ENCODE results near the gene LARP6. TPM values are rescaled to one million over a fixed set of nuclear protein-coding genes. Genes with fewer than 3 reads are reported as not detected.
"Not testable (repeated sequence)": the region's sequence is repeated elsewhere in the genome, so short reads cannot be mapped to it uniquely, and the experiment has no call there.

Gene LARP6
- total RNA-seq, 2 experiments from 2014 or later = not detected

DNA sequence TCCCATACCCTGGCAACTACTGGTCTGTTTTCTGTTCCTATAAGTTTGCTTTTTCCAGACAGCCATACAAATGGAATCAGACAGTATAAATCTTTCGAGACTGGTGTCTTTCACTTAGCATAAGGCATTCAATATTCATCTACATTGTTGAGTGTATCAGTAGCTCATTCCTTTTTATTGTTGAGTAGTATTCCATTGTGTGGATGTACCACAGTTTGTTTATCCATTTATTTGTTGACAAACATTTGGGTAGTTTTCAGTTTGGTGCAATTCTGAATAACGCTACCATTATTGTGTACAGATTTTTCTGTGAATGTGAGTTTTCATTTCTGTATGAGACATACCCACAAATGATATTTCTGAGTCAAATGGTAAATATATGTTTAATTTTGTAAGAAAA, 35.4 kb downstream of the LARP6 start:
- H3K4me1 ChIP-seq (ENCODE audit: insufficient read depth, low read length, poor library complexity, severe bottlenecking) = no peaks in the 10 kb centered on the region
- ChIA-PET POLR2A (no interaction called here), CTCF (ENCODE audit: unreplicated experiment) (no interaction called here)
- no peak for DNase-seq (ENCODE audit: low spot score)
- H4K20me1 ChIP-seq (ENCODE audit: insufficient read depth, low read length) = no peaks in the 10 kb centered on the region
- H3K9me2 ChIP-seq (ENCODE audit: insufficient read depth, low read length) = no peaks in the 10 kb centered on the region
- H3K27ac ChIP-seq (ENCODE audit: low read depth, low read length, poor library complexity, severe bottlenecking) = no peak overlapping the region
- H3K79me2 ChIP-seq (ENCODE audit: insufficient read depth, low read depth, low read length) = no peaks in the 10 kb centered on the region
- no peaks in the 10 kb centered on the region for H3K36me3 ChIP-seq (ENCODE audit: insufficient read depth, low read length)
- BruUV-seq (replicated peaks) = no TSS peak
- intact Hi-C loops (cut with micrococcal nuclease; ENCODE audit: unreplicated experiment) = no loop called here
- H3K4me3 ChIP-seq (ENCODE audit: low read depth, low read length, poor library complexity, severe bottlenecking) = no peak overlapping the region
- no peak overlapping the region for H2AFZ ChIP-seq (ENCODE audit: low read length)
- TF ChIP-seq, protein P1, sequence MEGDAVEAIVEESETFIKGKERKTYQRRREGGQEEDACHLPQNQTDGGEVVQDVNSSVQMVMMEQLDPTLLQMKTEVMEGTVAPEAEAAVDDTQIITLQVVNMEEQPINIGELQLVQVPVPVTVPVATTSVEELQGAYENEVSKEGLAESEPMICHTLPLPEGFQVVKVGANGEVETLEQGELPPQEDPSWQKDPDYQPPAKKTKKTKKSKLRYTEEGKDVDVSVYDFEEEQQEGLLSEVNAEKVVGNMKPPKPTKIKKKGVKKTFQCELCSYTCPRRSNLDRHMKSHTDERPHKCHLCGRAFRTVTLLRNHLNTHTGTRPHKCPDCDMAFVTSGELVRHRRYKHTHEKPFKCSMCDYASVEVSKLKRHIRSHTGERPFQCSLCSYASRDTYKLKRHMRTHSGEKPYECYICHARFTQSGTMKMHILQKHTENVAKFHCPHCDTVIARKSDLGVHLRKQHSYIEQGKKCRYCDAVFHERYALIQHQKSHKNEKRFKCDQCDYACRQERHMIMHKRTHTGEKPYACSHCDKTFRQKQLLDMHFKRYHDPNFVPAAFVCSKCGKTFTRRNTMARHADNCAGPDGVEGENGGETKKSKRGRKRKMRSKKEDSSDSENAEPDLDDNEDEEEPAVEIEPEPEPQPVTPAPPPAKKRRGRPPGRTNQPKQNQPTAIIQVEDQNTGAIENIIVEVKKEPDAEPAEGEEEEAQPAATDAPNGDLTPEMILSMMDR (conservative IDR thresholded peaks at IDR 0.05; ENCODE audit: low read length) = no peak
- TF ChIP-seq EZH2phosphoT487 (IDR thresholded peaks at IDR 0.05; ENCODE audit: borderline replicate concordance, low read depth, low read length) = no peak
- peaks cover 5% of the 10 kb centered on the region; the same call in 1 of the 2 replicates for H3K9me3 ChIP-seq (ENCODE audit: low read length)
- no peak overlapping the region for H3K4me2 ChIP-seq (ENCODE audit: low read length)

DNA sequence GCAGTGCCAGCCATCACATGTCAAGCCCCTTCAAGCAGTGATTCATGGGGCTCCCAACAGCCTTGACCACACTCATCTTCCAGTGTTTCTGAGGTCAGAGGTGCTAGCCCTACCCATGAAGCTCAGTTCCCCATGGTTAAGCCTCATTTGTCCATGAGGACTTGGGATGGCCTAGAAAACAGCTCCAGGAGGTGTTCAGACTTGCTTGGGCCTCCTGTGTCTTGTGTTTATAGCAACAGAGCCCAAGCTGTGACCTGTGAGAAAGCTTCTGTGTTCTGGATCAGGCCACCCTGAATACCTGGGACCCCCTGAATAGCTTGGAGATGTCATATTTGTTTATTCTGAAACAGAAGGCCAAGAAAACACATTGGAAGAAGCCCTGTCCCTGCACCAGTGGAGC, 36.7 kb downstream of the LARP6 start:
- no peak overlapping the region for H3K4me2 ChIP-seq (ENCODE audit: low read length)
- no peak overlapping the region for H2AFZ ChIP-seq (ENCODE audit: low read length)
- no peaks in the 10 kb centered on the region for H3K4me1 ChIP-seq (ENCODE audit: insufficient read depth, low read length, poor library complexity, severe bottlenecking)
- ChIA-PET CTCF (ENCODE audit: unreplicated experiment) (no interaction called here), POLR2A (no interaction called here)
- intact Hi-C loops (cut with micrococcal nuclease; ENCODE audit: unreplicated experiment) = no loop called here
- H3K4me3 ChIP-seq (ENCODE audit: low read depth, low read length, poor library complexity, severe bottlenecking) = no peak overlapping the region
- DNase-seq (ENCODE audit: low spot score) = no peak
- H4K20me1 ChIP-seq (ENCODE audit: insufficient read depth, low read length) = no peaks in the 10 kb centered on the region
- H3K79me2 ChIP-seq (ENCODE audit: insufficient read depth, low read depth, low read length) = no peaks in the 10 kb centered on the region
- BruUV-seq (replicated peaks) = no TSS peak
- H3K9me3 ChIP-seq (ENCODE audit: low read length) = peaks cover 5% of the 10 kb centered on the region; the same call in 1 of the 2 replicates
- H3K36me3 ChIP-seq (ENCODE audit: insufficient read depth, low read length) = no peaks in the 10 kb centered on the region
- TF ChIP-seq EZH2phosphoT487 (IDR thresholded peaks at IDR 0.05; ENCODE audit: borderline replicate concordance, low read depth, low read length) = no peak
- TF ChIP-seq, protein P1 (conservative IDR thresholded peaks at IDR 0.05; ENCODE audit: low read length) = no peak
- no peak overlapping the region for H3K27ac ChIP-seq (ENCODE audit: low read depth, low read length, poor library complexity, severe bottlenecking)
- H3K9me2 ChIP-seq (ENCODE audit: insufficient read depth, low read length) = no peaks in the 10 kb centered on the region

DNA sequence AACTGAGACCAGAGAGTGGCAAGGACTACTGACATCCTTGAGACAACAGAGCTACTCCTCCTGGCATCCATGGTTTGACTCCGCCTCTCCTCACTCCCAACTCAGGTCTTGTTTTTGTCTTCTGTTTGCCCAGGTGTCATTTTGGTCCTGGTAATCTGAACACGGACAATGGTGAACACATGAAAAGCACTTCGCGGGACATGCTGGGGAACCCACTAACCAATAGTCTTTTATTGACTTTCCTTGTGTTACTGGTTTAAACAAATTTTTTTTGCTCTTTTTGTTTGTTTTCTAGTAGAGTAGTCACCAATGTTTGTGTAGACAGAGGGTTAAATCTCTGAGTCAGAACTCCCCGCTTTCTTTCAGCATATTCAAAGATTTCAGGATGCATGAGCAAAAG, 38.4 kb downstream of the LARP6 start:
- DNase-seq (ENCODE audit: low spot score) = no peak
- ChIA-PET POLR2A (no interaction called here), CTCF (ENCODE audit: unreplicated experiment) (no interaction called here)
- TF ChIP-seq EZH2phosphoT487 (IDR thresholded peaks at IDR 0.05; ENCODE audit: borderline replicate concordance, low read depth, low read length) = no peak
- TF ChIP-seq, protein P1 (conservative IDR thresholded peaks at IDR 0.05; ENCODE audit: low read length) = no peak
- Histone ChIP-seq H4K20me1 (ENCODE audit: insufficient read depth, low read length) (no peaks in the 10 kb centered on the region), H2AFZ (ENCODE audit: low read length) (no peak overlapping the region), H3K27ac (ENCODE audit: low read depth, low read length, poor library complexity, severe bottlenecking) (no peak overlapping the region), H3K4me3 (ENCODE audit: low read depth, low read length, poor library complexity, severe bottlenecking) (no peak overlapping the region), H3K36me3 (ENCODE audit: insufficient read depth, low read length) (no peaks in the 10 kb centered on the region), H3K4me1 (ENCODE audit: insufficient read depth, low read length, poor library complexity, severe bottlenecking) (no peaks in the 10 kb centered on the region), H3K4me2 (ENCODE audit: low read length) (no peak overlapping the region), H3K79me2 (ENCODE audit: insufficient read depth, low read depth, low read length) (no peaks in the 10 kb centered on the region), H3K9me3 (ENCODE audit: low read length) (peaks cover 5% of the 10 kb centered on the region; the same call in 1 of the 2 replicates), H3K9me2 (ENCODE audit: insufficient read depth, low read length) (no peaks in the 10 kb centered on the region)
- intact Hi-C loops (cut with micrococcal nuclease; ENCODE audit: unreplicated experiment) = no loop called here
- no TSS peak for BruUV-seq (replicated peaks)

DNA sequence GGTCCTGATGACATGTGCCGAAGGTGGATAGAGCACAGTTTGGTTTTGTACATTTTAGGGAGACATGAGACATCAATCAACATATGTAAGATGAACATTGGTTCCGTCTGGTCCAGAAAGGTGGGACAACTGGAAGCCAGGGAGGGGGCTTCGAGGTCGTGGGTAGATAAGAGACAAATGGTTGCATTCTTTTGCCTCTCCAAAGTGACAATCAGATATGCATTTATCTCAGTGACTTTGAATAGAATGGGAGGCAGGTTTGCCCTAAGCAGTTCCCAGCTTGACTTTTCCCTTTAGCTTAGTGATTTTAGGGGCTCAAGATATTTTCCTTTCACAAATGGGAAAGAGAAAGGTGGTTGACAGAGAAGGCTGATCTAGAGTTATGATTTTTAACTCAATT, 38.9 kb downstream of the LARP6 start:
- H3K36me3 ChIP-seq (ENCODE audit: insufficient read depth, low read length); H3K4me3 ChIP-seq (ENCODE audit: low read depth, low read length, poor library complexity, severe bottlenecking); CTCF ChIA-PET (ENCODE audit: unreplicated experiment); H2AFZ ChIP-seq (ENCODE audit: low read length); H3K9me3 ChIP-seq (ENCODE audit: low read length); H4K20me1 ChIP-seq (ENCODE audit: insufficient read depth, low read length); POLR2A ChIA-PET; BruUV-seq (replicated peaks); H3K4me2 ChIP-seq (ENCODE audit: low read length); intact Hi-C loops (cut with micrococcal nuclease; ENCODE audit: unreplicated experiment); H3K4me1 ChIP-seq (ENCODE audit: insufficient read depth, low read length, poor library complexity, severe bottlenecking); DNase-seq (ENCODE audit: low spot score); H3K27ac ChIP-seq (ENCODE audit: low read depth, low read length, poor library complexity, severe bottlenecking); H3K9me2 ChIP-seq (ENCODE audit: insufficient read depth, low read length); H3K79me2 ChIP-seq (ENCODE audit: insufficient read depth, low read depth, low read length): not testable (repeated sequence)
